ENCODE data around the gene C11orf52. TPM values are rescaled to one million over a fixed set of nuclear protein-coding genes. Genes with fewer than 3 reads are reported as not detected.

C11orf52 gene
- total and polyA plus RNA-seq, 2 of the 13 experiments (the other 11 are each of a cell fraction or from before 2014, with no cell fraction given): 7.4 to 11.0 TPM

- no peak for TF ChIP-seq AKAP8 (CRISPR knock-in tag; IDR thresholded peaks at IDR 0.05)
- TF ChIP-seq MXD4 (CRISPR knock-in tag; IDR thresholded peaks at IDR 0.05): no peak
- TF ChIP-seq ZFY (CRISPR knock-in tag; IDR thresholded peaks at IDR 0.05): no peak
- no peak for TF ChIP-seq ATRX (CRISPR knock-in tag; IDR thresholded peaks at IDR 0.05; ENCODE audit: borderline replicate concordance)
- TF ChIP-seq ZNF121 (CRISPR knock-in tag; IDR thresholded peaks at IDR 0.05): no peak
- TF ChIP-seq POLR2G (IDR thresholded peaks at IDR 0.05; ENCODE audit: low read depth, low read length): peak; percentile 63
- TF ChIP-seq ZNF772 (CRISPR knock-in tag; IDR thresholded peaks at IDR 0.05): no peak
- TF ChIP-seq ZBTB34 (CRISPR knock-in tag; IDR thresholded peaks at IDR 0.05): no peak
- TF ChIP-seq PHF21A (CRISPR knock-in tag; IDR thresholded peaks at IDR 0.05): peak; percentile 66
- 0 out of 2 replicates have a peak, but pooled peaks have one; percentile 47 for TF ChIP-seq ZNF33A (CRISPR knock-in tag; IDR thresholded peaks at IDR 0.05; ENCODE audit: borderline replicate concordance)
- TF ChIP-seq FOXJ3 (CRISPR knock-in tag; IDR thresholded peaks at IDR 0.05; ENCODE audit: borderline replicate concordance): no peak
- TF ChIP-seq THAP9 (CRISPR knock-in tag; IDR thresholded peaks at IDR 0.05; ENCODE audit: borderline replicate concordance): peak; percentile 22; the same call in 1 of the 2 replicates
- TF ChIP-seq PITX1 (CRISPR knock-in tag; IDR thresholded peaks at IDR 0.05): no peak
- no peak for TF ChIP-seq KDM6A (CRISPR knock-in tag; IDR thresholded peaks at IDR 0.05; ENCODE audit: low read depth)
- TF ChIP-seq THAP8 (CRISPR knock-in tag; IDR thresholded peaks at IDR 0.05; ENCODE audit: borderline replicate concordance): no peak
- TF ChIP-seq HCFC1 (IDR thresholded peaks at IDR 0.05; ENCODE audit: low read depth, low read length): no peak
- TF ChIP-seq GTF2F1 (IDR thresholded peaks at IDR 0.05; ENCODE audit: low read length): no peak
- no peak for TF ChIP-seq ZNF781 (CRISPR knock-in tag; IDR thresholded peaks at IDR 0.05; ENCODE audit: borderline replicate concordance, not compliant biosample characterization)
- TF ChIP-seq SMAD3 (CRISPR knock-in tag; IDR thresholded peaks at IDR 0.05): 0 out of 2 replicates have a peak, but pooled peaks have one; percentile 33
- TF ChIP-seq HNF4A (CRISPR knock-in tag; IDR thresholded peaks at IDR 0.05): peak; percentile 69
- TF ChIP-seq ZSCAN12 (CRISPR knock-in tag; IDR thresholded peaks at IDR 0.05): peak; percentile 35; the same call in 1 of the 2 replicates
- no peak for TF ChIP-seq IRX3 (CRISPR knock-in tag; IDR thresholded peaks at IDR 0.05; ENCODE audit: borderline replicate concordance, low read depth)
- TF ChIP-seq MAX (IDR thresholded peaks at IDR 0.05): 0 out of 2 replicates have a peak, but pooled peaks have one; percentile 39
- no peak for TF ChIP-seq MLLT10 (CRISPR knock-in tag; IDR thresholded peaks at IDR 0.05)
- no peak for TF ChIP-seq YEATS4 (CRISPR knock-in tag; IDR thresholded peaks at IDR 0.05; ENCODE audit: borderline replicate concordance)
Observed at GRCh38 chr11:111918390-111919256, at the start of gene C11orf52 (continued).
